ENCODE measurements around the gene NCAM1.

The NCAM1 gene

GRCh38 chr11:113085446-113085845 lies 124.2 kb downstream of the NCAM1 start:
- no peak for DNase-seq (ENCODE audit: low read depth)

DNA sequence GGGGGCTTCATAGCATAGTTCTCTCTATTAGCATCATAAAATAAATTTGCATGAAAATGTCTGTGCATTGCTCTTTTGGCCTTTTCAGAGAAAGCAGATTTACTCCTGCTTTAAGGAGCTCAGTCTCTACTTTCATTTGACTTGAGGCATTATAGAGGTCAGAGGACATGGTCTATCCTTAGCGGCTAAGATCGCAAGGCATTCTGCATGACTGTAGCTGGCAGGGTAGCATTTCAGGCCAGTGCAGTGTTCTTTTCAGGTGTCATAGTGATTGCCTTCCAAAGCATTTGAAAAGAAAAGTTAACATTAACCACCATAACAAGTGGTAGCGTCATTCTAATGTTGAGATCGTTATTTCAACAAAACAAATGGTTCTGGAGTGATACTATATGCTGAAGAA lies 126.5 kb downstream of the NCAM1 start:
- DNase-seq (ENCODE audit: low read depth), result no peak

DNA sequence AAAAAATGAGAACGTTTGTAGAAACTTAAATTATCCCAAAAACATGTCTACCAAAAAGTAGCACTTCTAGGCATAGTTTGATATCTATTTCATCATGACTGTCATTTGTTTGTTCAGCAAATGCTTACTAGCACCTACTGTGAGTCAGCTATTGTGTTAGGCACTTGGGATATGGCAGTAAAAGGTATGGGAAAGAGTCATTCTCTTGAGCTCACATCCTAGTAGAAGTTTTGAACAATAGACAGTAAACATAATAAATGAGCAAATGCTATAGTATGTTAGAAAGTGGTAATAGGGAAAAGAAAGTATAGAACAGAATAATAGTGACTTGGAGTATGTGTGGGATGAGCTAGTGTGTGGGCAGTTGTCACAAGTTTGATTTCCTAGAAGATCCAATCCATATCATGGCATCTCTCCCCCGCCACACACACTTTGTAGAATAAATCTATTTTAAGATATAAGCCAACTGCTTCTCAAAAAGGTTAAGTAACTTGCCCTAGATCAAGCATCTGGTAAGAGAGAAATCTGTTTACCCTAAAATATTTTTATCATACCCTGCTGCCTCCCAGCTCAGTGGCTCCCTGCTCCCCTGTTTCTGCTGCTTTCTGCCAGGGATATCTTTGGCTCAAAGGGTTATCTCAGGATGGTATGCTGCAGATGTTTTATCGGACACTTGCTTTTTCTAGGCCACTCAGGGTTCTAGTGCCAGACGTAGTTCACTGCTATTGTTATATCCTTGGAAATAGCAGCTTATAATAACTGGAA lies 129.7 kb downstream of the NCAM1 start:
- DNase-seq (ENCODE audit: low read depth), result no peak

DNA sequence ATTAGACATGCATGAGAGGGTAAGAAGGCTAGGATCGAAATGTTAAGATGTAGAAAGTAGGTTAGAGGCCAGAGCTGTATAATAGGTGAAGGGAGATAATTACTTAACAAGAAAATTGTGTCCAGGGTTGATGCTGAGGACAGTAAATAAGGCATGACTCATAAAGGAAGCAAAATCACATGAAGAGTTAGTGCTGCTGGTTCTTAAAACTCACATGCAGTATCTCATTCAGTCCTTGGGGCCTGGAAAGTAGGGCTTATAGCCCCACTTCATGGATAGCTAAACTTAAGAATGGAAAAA lies 130.2 kb downstream of the NCAM1 start:
- DNase-seq (ENCODE audit: low read depth), result no peak

GRCh38 chr11:113096648-113097047 lies 135.4 kb downstream of the NCAM1 start:
- no peak for DNase-seq (ENCODE audit: low read depth)

GRCh38 chr11:113103932-113104690 lies 142.9 kb downstream of the NCAM1 start:
- DNase-seq (ENCODE audit: low read depth), result no peak

DNA sequence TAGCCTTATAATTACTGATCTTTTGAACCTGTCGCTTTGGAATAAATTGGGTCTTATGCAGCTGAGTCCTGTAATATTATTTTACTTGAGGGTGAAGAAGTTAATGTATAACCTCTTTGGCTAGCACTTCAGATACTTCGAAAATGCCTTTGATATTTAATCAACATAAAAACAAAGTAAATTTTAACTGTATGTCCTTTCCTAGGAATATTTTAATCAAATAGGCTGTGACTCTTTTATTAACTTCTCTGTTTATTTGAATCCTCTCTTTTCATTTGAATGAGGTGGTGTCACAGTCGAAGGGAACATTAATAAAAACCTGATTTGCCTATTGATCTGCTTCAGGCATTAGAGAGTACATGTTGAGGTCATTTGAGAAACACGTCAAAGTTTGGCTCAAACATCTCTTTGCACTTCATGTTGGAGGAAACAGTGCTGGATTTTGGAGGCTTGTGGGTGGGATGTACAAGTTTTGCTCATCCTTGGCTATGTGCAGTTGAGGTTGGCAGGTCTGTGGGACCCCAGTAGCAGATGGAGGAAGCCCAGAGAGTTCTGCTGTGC lies 143.6 kb downstream of the NCAM1 start:
- no peak for DNase-seq (ENCODE audit: low read depth)

DNA sequence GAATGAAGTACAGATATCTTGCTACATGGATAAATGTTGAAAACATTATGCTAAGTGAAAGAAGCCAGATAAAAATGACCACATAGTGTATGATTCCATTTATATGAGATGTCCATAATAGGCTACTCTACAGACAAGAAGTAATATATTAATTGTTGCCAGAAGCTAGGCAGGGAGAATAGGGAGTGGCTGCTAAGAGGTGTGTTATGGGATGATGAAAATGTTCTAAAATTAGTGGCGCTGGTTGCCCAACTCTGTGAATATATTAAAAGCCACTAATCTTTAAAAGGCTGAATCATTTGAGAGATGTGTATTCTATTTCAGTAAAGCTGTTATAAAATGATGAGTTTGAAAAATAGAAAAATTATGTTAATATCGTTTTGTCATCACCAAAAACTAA lies 144.4 kb downstream of the NCAM1 start:
- DNase-seq (ENCODE audit: low read depth), result no peak

DNA sequence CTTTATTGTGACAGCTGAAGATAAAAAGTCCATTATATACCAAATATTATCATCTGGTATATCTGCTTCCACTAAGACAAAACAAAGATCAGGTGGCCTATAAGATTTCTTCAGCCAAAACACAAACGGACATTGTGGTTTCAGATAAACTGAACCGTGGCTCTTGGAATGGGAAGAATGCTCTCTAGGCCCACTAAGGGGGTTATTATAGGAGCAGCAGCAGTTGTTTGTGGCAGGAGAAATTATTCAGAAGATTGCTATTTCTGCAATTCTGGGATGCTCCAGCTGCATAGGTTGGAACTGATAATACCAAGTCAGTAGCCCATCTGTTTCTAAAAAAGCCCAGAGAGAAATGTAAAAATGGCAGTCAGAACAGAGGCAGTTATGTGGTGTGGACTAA lies 145.3 kb downstream of the NCAM1 start:
- no peak for DNase-seq (ENCODE audit: low read depth)

GRCh38 chr11:113110046-113110445 lies 148.8 kb downstream of the NCAM1 start:
- no peak for DNase-seq (ENCODE audit: low read depth)

DNA sequence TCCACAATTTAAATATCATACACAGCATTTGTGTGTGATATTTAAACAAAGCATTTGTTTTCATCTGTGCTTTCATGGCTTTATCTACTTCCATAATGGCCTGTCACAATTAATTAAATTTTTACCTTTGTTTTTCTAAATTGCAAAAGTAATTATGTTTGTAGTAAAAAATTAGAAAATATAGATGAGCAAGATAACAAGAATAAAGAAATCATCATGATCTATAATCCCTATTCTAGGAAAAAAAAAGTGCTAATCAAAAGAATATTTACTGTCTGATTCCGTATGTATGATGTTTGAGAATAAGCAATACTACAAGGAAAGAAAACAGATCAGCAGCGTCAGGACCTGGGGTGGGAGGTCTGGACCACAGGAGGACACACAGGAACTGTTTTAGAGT lies 149.9 kb downstream of the NCAM1 start:
- no peak for DNase-seq (ENCODE audit: low read depth)

DNA sequence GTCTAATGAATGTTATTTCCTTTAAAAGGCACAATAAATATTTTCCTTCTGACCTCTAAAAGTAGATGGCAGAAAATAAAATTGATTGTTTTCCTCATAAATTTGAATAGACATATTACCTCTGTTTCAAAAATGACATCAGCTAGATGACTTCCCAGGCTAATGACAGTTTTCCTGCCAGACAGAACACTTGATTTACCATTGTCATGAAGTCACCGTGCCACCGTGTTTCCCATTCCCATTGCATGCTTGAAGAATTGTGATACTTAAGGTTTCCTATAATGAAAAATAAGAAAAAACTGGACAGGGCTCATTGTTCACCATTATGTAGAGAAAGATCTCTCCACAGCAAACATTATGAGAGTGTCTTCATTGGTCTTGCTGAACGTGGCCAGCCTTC lies 151.1 kb downstream of the NCAM1 start:
- DNase-seq (ENCODE audit: low read depth), result no peak

DNA sequence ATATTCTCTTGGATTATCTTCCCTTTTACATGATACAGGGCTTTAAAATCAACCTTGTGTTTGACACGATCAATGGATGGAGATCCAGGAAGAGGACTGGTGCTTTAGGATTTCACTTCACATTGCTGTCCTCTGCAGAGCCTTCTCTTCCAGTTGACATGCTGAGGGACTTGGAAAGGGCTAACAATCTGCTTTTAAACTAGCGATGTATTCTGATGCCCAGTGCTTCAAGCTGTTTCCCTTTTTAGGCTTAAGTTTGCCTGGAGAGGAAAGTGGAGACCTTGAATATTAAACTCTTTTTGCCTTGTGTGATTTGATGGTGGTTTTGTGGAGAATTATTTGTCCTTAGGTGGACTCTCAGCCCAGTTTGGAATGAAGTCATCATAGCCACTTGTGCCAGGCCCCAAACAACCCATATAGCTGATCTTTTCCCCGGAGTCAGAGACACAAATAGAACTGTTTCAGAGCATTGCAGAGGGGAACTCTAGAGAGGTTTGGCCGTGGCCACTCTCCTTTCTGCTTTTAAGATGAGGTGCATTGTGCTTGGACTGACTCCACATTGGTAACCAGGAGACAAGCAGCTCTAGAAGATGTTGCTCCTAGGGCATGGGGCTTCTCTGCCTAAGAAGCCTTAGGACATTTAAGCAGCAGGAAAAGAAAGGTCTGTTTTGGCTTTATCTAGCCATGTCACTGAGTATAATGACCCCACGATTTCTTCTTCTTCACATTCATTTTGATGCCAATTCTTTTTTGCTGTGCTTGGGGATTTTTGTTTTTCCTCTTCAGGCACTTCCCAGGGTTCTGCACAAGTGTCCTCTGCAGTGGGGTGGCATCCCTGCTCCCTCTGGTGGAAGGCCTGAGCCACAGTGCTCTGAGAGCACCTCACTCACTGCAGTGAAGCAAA lies 152.8 kb downstream of the NCAM1 start:
- DNase-seq (ENCODE audit: low read depth), result no peak

DNA sequence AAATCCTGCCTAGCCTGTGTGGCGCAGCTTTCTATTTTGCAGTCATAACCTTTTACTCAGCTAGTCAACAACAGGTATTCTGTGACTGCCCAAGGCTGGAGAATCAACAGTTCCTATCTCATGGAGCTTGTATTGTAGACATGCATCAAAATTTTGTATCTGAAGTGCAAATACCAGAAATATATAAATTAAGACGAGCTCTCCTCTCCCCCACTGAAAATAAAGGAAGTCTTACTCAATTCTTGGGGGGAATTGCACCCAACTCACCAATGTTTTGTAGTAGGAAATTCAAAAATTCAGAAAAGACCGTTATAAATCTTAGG lies 153.4 kb downstream of the NCAM1 start:
- no peak for DNase-seq (ENCODE audit: low read depth)

DNA sequence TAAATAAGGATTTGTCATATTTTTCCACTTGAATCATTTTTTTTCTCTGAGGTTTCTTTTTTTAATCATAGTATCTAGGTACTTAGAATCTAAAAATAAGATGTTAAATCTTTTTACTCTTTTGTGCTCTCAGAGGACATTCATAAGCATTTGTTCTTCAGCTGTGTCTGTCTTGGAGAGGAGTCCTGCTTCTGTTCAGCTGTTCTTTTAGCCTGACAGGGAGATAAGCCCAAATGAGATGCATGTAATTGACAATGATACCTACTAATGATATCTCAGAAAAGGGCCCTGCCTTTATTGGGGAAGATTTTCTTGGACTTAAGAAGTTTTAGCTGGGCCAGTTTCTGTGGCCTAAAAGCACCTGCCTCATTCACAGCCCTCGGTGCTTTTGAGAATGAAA lies 156.9 kb downstream of the NCAM1 start:
- DNase-seq (ENCODE audit: low read depth), result no peak

GRCh38 chr11:113119074-113119473 lies 157.9 kb downstream of the NCAM1 start:
- no peak for DNase-seq (ENCODE audit: low read depth)

GRCh38 chr11:113119966-113120736 lies 158.9 kb downstream of the NCAM1 start:
- DNase-seq (ENCODE audit: low read depth), result no peak

DNA sequence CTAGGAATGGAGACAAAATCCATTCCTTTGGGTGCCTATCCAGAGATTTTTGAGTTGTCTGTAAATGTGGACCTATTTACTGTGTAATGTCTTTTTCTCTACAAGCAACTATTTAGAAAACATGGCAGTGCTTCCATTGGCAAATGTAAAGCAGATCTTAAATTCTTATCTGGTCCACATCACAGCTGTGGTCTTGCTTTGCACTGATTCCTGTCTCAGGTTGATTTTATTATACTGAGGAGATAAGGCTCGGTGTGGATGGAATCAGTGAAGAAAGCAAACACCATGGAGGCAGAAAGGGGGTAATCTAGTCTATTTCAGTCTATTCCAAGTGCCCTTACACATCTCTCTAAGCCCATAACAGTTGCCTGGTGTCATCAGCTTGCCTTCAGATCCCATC lies 160.5 kb downstream of the NCAM1 start:
- DNase-seq (ENCODE audit: low read depth), result no peak

GRCh38 chr11:113124006-113124405 lies 162.8 kb downstream of the NCAM1 start:
- DNase-seq (ENCODE audit: low read depth), result no peak

- no peak for DNase-seq (ENCODE audit: low read depth)
Observed at GRCh38 chr11:113124578-113124977, 163.4 kb downstream of the NCAM1 start.

- no peak for DNase-seq (ENCODE audit: low read depth)
Observed at GRCh38 chr11:113129261-113129992, 168.2 kb downstream of the NCAM1 start.
